22Rv1 (cell line): ENCODE data around the gene NNMT.

Source experiments
- H3K27ac ChIP-seq: fragments of 450-650 bp; 2 replicates; pipeline ENCODE4 v1.5.1; 2017
- CTCF ChIP-seq: fragments of 450-650 bp; IDR thresholded peaks from 2 replicates; pipeline ENCODE4 v1.5.1; 2017; ENCODE audit warnings: mild to moderate bottlenecking
- ZFX ChIP-seq: fragments of 450-650 bp; IDR thresholded peaks from 2 replicates; pipeline ENCODE4 v1.6.1; 2017; ENCODE audit warnings: antibody characterized with exemption, borderline replicate concordance

NNMT gene

GRCh38 chr11:114295676-114296604 lies at the start of gene NNMT:
TSS of gene NNMT (plus strand) at chr11:114296399. CDS start at chr11:114296557, 158 bp downstream.
- TF ChIP-seq CTCF = no peak
- no peak for TF ChIP-seq ZFX
- H3K27ac ChIP-seq = no peak within 1 kb of the TSS

- no peak overlapping the region for H3K27ac ChIP-seq
- no peak for TF ChIP-seq CTCF
- TF ChIP-seq ZFX = no peak
These were observed 49.0 kb upstream of the NNMT start for GRCh38 chr11:114247070-114247789.

GRCh38 chr11:114250180-114250579 lies 46.0 kb upstream of the NNMT start:
- no peak for TF ChIP-seq ZFX
- TF ChIP-seq CTCF = no peak
- H3K27ac ChIP-seq = no peak overlapping the region; the same call in 1 of the 2 replicates

GRCh38 chr11:114250993-114251814 lies 45.0 kb upstream of the NNMT start:
- H3K27ac ChIP-seq = peak overlapping the region; percentile 22; the same call in 1 of the 2 replicates
- TF ChIP-seq ZFX (no peak), CTCF (no peak)

- TF ChIP-seq CTCF (no peak), ZFX (no peak)
- H3K27ac ChIP-seq = peak overlapping the region; percentile 22; the same call in 1 of the 2 replicates
These were observed 44.3 kb upstream of the NNMT start for GRCh38 chr11:114251815-114252337.

- TF ChIP-seq ZFX (no peak), CTCF (no peak)
- H3K27ac ChIP-seq = peak overlapping the region; percentile 20; the same call in 1 of the 2 replicates
These were observed 43.4 kb upstream of the NNMT start for GRCh38 chr11:114252767-114253166.
